B cell (primary cell): ENCODE measurements around the gene DCDC2C.

Experiments used
- CTCF ChIP-seq: fragments of 200-600 bp; IDR thresholded peaks from one replicate; pipeline ENCODE4 v1.8.0; 2022; ENCODE audit warnings: antibody characterized with exemption, mild to moderate bottlenecking
- EZH2 ChIP-seq: IDR thresholded peaks from 2 replicates; pipeline ENCODE4 v1.6.1; 2012; ENCODE audit warnings: borderline replicate concordance, low read depth, mild to moderate bottlenecking, moderate library complexity, low read length; ENCODE audit not compliant: insufficient read depth, poor library complexity, severe bottlenecking

GRCh38 chr2:3806730-3807129 lies 103.4 kb downstream of the DCDC2C start:
- TF ChIP-seq CTCF (no peak), EZH2 (no peak)
